Stomach (tissue), 4 donors: Measurements from ENCODE around the gene IWS1.

ENCODE experiments used
- POLR2A ChIP-seq, 4 donors: fragments of 450-650 bp; IDR thresholded peaks; one replicate each; pipeline ENCODE4 v1.6.1; 2016; ENCODE audit warnings: antibody characterized with exemption in 4 of 4, control low read depth in 2 of 4, mild to moderate bottlenecking in 1 of 4, moderate library complexity in 1 of 4
- POLR2AphosphoS5 ChIP-seq, 3 donors: sonication (generic); formaldehyde crosslinking; IDR thresholded peaks; one replicate each; pipeline ENCODE4 v1.6.1; 2016; ENCODE audit warnings: antibody characterized with exemption in 3 of 3
- TF ChIP-seq, protein P1 (sequence below), 7 experiments: fragments of 450-650 bp in 4 of 7; fragments of 200-600 bp in 3 of 7; sonication (generic) in 3 of 7; IDR thresholded peaks; one replicate each; pipeline ENCODE4 v1.5.1; 2016 to 2019; ENCODE audit warnings: antibody characterized with exemption in 7 of 7, control low read depth in 2 of 7, mild to moderate bottlenecking in 1 of 7

DNA sequence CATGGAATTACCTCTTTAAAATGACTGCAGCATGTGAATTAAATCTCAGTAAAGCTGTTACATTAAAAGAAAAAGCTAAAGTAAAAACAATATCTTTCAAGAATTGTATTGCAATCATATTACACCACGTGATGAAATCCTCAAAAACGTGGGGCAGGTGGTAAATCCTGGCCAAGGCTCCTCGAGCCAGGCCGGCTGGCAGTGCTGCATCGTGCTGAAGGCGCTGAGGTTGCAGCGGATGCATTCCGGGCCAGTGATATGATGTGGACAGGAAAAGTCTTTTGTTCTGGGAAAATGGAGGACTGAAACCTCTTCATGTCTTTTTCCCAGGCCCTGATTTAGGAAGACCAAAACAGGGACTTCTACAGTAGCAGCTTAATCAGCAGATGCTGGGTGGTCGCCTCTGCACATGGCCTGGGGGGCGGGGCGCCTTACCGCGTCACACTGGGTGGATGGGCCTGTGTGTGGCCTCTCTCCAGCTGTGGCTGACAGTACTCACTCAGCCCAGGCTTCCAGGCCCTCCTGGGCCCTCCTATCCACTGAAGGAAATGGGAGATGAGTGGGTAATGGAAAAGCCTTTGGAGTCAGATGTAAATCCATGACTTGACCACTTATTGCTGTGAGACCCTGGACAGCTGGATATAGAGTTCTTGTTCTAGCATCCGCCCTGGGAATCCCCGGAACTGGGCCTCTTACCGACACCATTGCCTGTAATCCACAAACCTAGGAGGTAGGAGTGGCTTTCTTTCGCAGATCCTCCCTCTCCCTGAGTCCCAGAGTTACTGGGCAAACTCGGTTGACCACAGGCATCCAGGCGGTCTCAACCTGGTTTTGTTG is 62.9 kb downstream of the IWS1 start:
- TF ChIP-seq, protein P1, sequence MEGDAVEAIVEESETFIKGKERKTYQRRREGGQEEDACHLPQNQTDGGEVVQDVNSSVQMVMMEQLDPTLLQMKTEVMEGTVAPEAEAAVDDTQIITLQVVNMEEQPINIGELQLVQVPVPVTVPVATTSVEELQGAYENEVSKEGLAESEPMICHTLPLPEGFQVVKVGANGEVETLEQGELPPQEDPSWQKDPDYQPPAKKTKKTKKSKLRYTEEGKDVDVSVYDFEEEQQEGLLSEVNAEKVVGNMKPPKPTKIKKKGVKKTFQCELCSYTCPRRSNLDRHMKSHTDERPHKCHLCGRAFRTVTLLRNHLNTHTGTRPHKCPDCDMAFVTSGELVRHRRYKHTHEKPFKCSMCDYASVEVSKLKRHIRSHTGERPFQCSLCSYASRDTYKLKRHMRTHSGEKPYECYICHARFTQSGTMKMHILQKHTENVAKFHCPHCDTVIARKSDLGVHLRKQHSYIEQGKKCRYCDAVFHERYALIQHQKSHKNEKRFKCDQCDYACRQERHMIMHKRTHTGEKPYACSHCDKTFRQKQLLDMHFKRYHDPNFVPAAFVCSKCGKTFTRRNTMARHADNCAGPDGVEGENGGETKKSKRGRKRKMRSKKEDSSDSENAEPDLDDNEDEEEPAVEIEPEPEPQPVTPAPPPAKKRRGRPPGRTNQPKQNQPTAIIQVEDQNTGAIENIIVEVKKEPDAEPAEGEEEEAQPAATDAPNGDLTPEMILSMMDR (IDR thresholded peaks at IDR 0.05) = no peak
- TF ChIP-seq POLR2A (IDR thresholded peaks at IDR 0.05) (no peak), POLR2AphosphoS5 (IDR thresholded peaks at IDR 0.05) (no peak)
